ENCODE measurements around the gene ATP10A. TPM values are rescaled to one million over a fixed set of nuclear protein-coding genes. Genes with fewer than 3 reads are reported as not detected.

ATP10A gene
- total and polyA plus RNA-seq, 8 donors, result 0.04 to 1.2 (median 0.41) TPM

- TF ChIP-seq CTCF (IDR thresholded peaks at IDR 0.05), result no peak
- Histone ChIP-seq H3K9me3 (no peaks in the 10 kb centered on the region), H3K4me3 (no peak overlapping the region), H3K27me3 (no peaks in the 10 kb centered on the region), H3K27ac (no peak overlapping the region), H3K36me3 (no peaks in the 10 kb centered on the region), H3K4me1 (no peaks in the 10 kb centered on the region)
- FAIRE-seq (no peak), ATAC-seq (no peak), DNase-seq (no peak)
- intact Hi-C loops (cut with DNase I), result no loop called here
- 68 to 78% methylated on average over 12 of the region's 12 CpGs for WGBS, 2 donors
These were observed 188.2 kb downstream of the ATP10A start for GRCh38 chr15:25674913-25675312.

- H3K27ac ChIP-seq, result no peak overlapping the region
- no peak for FAIRE-seq
These were observed 189.2 kb downstream of the ATP10A start for GRCh38 chr15:25673972-25674371.

GRCh38 chr15:25673351-25673750 lies 189.8 kb downstream of the ATP10A start:
- intact Hi-C loops (cut with DNase I), result no loop called here
- H3K27ac ChIP-seq, result no peak overlapping the region
- FAIRE-seq (no peak), DNase-seq (no peak), ATAC-seq (no peak)
- no peaks in the 10 kb centered on the region for H3K36me3 ChIP-seq
- H3K4me1 ChIP-seq, result no peaks in the 10 kb centered on the region
- H3K9me3 ChIP-seq, result no peaks in the 10 kb centered on the region
- 65 to 77% methylated on average over 9 of the region's 9 CpGs for WGBS, 2 donors
- no peaks in the 10 kb centered on the region for H3K27me3 ChIP-seq
- H3K4me3 ChIP-seq, result no peak overlapping the region
- TF ChIP-seq CTCF (IDR thresholded peaks at IDR 0.05), result no peak

More at GRCh38 chr15:25673972-25674371, 189.2 kb downstream of the ATP10A start:
- Histone ChIP-seq H3K36me3 (no peaks in the 10 kb centered on the region), H3K9me3 (no peaks in the 10 kb centered on the region), H3K27me3 (no peaks in the 10 kb centered on the region), H3K4me3 (no peak overlapping the region), H3K4me1 (no peaks in the 10 kb centered on the region)
- ATAC-seq (no peak), DNase-seq (no peak)
- no peak for TF ChIP-seq CTCF (IDR thresholded peaks at IDR 0.05)
- 71 to 81% methylated on average over 8 of the region's 8 CpGs for WGBS, 2 donors
- intact Hi-C loops (cut with DNase I), result no loop called here

GRCh38 chr15:25671132-25671531 lies 192.0 kb downstream of the ATP10A start:
- no peaks in the 10 kb centered on the region for H3K4me1 ChIP-seq
- DNase-seq, result no peak
- no peaks in the 10 kb centered on the region for H3K27me3 ChIP-seq
- H3K36me3 ChIP-seq, result no peaks in the 10 kb centered on the region
- H3K9me3 ChIP-seq, result no peaks in the 10 kb centered on the region
- TF ChIP-seq CTCF (IDR thresholded peaks at IDR 0.05), result no peak
- intact Hi-C loops (cut with DNase I), result no loop called here
- 31 to 45% methylated on average over 6 of the region's 6 CpGs for WGBS, 2 donors
- no peak overlapping the region for H3K27ac ChIP-seq
- FAIRE-seq, result no peak
- ATAC-seq, result no peak
- H3K4me3 ChIP-seq, result no peak overlapping the region

GRCh38 chr15:25670621-25671020 lies 192.5 kb downstream of the ATP10A start:
- Histone ChIP-seq H3K9me3 (no peaks in the 10 kb centered on the region), H3K36me3 (no peaks in the 10 kb centered on the region), H3K27ac (no peak overlapping the region), H3K4me1 (no peaks in the 10 kb centered on the region), H3K27me3 (no peaks in the 10 kb centered on the region), H3K4me3 (no peak overlapping the region)
- DNase-seq (no peak), FAIRE-seq (no peak), ATAC-seq (no peak)
- TF ChIP-seq CTCF (IDR thresholded peaks at IDR 0.05), result no peak
- intact Hi-C loops (cut with DNase I), result no loop called here
- 10 to 11% methylated on average over 6 of the region's 6 CpGs for WGBS, 2 donors
